Astrocyte (in vitro differentiated cells and primary cell): ENCODE results near the gene GBE1. TPM values are rescaled to one million over a fixed set of nuclear protein-coding genes. Genes with fewer than 3 reads are reported as not detected.

Source experiments
- DNase-seq: peaks from one replicate; pipeline ENCODE4 v3.0.0-alpha.2; 2010; ENCODE audit warnings: low read depth
- FAIRE-seq: peaks from 2 replicates; lab custom pipeline; 2011; peaks lifted over from hg19 to GRCh38; lab: Jason Lieb, UNC
- H2AFZ ChIP-seq: 2 replicates; pipeline ENCODE4 v1.6.0; 2012; ENCODE audit warnings: low read depth, low read length, inconsistent platforms
- H3K27ac ChIP-seq: 2 replicates; pipeline ENCODE4 v1.5.1; 2011; ENCODE audit warnings: low read depth, low read length, inconsistent platforms
- H3K27me3 ChIP-seq: 2 replicates; pipeline ENCODE4 v1.6.0; 2011; ENCODE audit warnings: low read length, inconsistent platforms; ENCODE audit not compliant: insufficient read depth
- H3K36me3 ChIP-seq: 2 replicates; pipeline ENCODE4 v1.5.1; 2011; ENCODE audit warnings: low read length, inconsistent platforms; ENCODE audit not compliant: insufficient read depth
- H3K4me1 ChIP-seq: 2 replicates; pipeline ENCODE4 v1.5.1; 2011; ENCODE audit warnings: low read length, inconsistent platforms; ENCODE audit not compliant: insufficient read depth
- H3K4me2 ChIP-seq: 2 replicates; pipeline ENCODE4 v1.6.0; 2012; ENCODE audit warnings: low read length, inconsistent platforms
- H3K4me3 ChIP-seq: 2 replicates; pipeline ENCODE4 v1.5.1; 2011; ENCODE audit warnings: low read depth, mild to moderate bottlenecking, low read length, inconsistent platforms; ENCODE audit not compliant: insufficient read depth
- H3K79me2 ChIP-seq: 2 replicates; pipeline ENCODE4 v1.6.0; 2012; ENCODE audit warnings: mild to moderate bottlenecking, low read length, inconsistent platforms; ENCODE audit not compliant: insufficient read depth
- H3K9ac ChIP-seq: 2 replicates; pipeline ENCODE4 v1.6.0; 2012; ENCODE audit warnings: mild to moderate bottlenecking, low read length, inconsistent platforms
- H3K9me3 ChIP-seq: 2 replicates; pipeline ENCODE4 v1.5.1; 2012; ENCODE audit warnings: low read depth, mild to moderate bottlenecking, low read length, inconsistent platforms; ENCODE audit not compliant: insufficient read depth
- H4K20me1 ChIP-seq: 2 replicates; pipeline ENCODE4 v1.6.0; 2012; ENCODE audit warnings: low read length, inconsistent platforms; ENCODE audit not compliant: insufficient read depth
- H3K27ac Mint-ChIP-seq: one replicate; pipeline ENCODE4 v1.8.0; 2021; ENCODE audit warnings: mild to moderate bottlenecking, mixed read lengths; ENCODE audit not compliant: unreplicated experiment
- H3K27me3 Mint-ChIP-seq: one replicate; pipeline ENCODE4 v1.8.0; 2021; ENCODE audit warnings: low read depth, mixed read lengths; ENCODE audit not compliant: unreplicated experiment
- H3K36me3 Mint-ChIP-seq: one replicate; pipeline ENCODE4 v1.8.0; 2021; ENCODE audit warnings: low read depth, mixed read lengths; ENCODE audit not compliant: unreplicated experiment
- H3K4me1 Mint-ChIP-seq: one replicate; pipeline ENCODE4 v1.8.0; 2021; ENCODE audit warnings: low read depth, mixed read lengths; ENCODE audit not compliant: unreplicated experiment
- H3K4me3 Mint-ChIP-seq: one replicate; pipeline ENCODE4 v1.8.0; 2021; ENCODE audit warnings: mild to moderate bottlenecking, moderate library complexity, mixed read lengths; ENCODE audit not compliant: unreplicated experiment
- H3K9me3 Mint-ChIP-seq: one replicate; pipeline ENCODE4 v1.8.0; 2021; ENCODE audit warnings: mild to moderate bottlenecking, mixed read lengths; ENCODE audit not compliant: unreplicated experiment
- EZH2 ChIP-seq: IDR thresholded peaks from 2 replicates; pipeline ENCODE4 v1.6.1; 2012; ENCODE audit warnings: mild to moderate bottlenecking, low read length, inconsistent platforms; ENCODE audit not compliant: insufficient read depth
- total RNA-seq: library from RNA; stranded (reverse); gene quantifications from 2 replicates; pipeline ENCODE4 v1.2.1, GENCODE V29; 2021
- TF ChIP-seq, protein P1 (sequence below): IDR thresholded peaks from 2 replicates; pipeline ENCODE4 v1.5.1; 2011; ENCODE audit warnings: low read depth, mild to moderate bottlenecking, inconsistent platforms, low read length, moderate library complexity; ENCODE audit not compliant: insufficient read depth

The GBE1 gene
- total RNA-seq, 1 donor from 2014 or later: 58.6 TPM

DNA sequence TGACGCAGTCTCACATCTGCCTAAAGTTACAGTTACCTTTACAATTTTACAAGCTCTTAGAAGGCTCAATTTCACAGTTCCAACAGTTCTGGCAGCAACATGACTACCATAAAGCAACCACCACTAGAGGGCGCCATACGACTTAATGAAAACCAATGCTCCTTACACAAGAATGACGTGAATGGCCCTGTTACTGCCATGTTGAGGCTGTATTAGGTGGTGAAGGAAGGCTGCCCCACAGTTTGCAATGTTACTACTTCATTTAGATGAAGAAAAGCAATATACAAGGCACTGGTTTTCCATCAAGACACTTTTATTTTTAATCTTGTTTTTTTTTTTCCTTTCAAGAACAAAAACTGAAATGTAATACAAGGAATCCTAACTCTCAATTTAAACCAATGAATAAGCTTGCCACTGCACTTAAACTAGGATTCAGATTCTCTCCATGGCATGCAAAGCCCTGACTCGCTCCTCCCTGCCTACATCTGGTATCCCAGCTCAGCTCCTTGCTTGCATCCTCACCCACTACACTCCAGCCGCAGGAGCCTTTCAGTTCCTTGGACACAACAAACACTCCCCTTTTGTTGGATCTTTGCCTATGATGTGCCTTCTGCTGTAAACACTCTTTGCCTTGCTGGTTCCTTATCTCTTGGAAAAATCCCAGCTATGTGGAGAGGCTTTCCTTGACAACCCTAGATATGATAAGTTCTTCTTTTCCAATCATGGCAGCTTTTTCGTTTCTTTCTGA, 270.7 kb downstream of the GBE1 start:
- Histone ChIP-seq H3K4me3 (no peak overlapping the region), H3K4me2 (no peak overlapping the region), H3K27ac (no peak overlapping the region), H4K20me1 (no peaks in the 10 kb centered on the region), H3K4me1 (no peaks in the 10 kb centered on the region), H2AFZ (no peak overlapping the region), H3K27me3 (no peaks in the 10 kb centered on the region), H3K79me2 (no peaks in the 10 kb centered on the region), H3K9me3 (no peaks in the 10 kb centered on the region), H3K9ac (no peak overlapping the region), H3K36me3 (no peaks in the 10 kb centered on the region)
- peak; percentile 68 for DNase-seq
- Mint-ChIP-seq H3K9me3 (peaks cover 2% of the 10 kb centered on the region), H3K27me3 (no peaks in the 10 kb centered on the region), H3K36me3 (peaks cover 5% of the 10 kb centered on the region), H3K4me1 (peaks cover 3% of the 10 kb centered on the region), H3K27ac (no peak overlapping the region), H3K4me3 (no peak overlapping the region)
- TF ChIP-seq, protein P1, sequence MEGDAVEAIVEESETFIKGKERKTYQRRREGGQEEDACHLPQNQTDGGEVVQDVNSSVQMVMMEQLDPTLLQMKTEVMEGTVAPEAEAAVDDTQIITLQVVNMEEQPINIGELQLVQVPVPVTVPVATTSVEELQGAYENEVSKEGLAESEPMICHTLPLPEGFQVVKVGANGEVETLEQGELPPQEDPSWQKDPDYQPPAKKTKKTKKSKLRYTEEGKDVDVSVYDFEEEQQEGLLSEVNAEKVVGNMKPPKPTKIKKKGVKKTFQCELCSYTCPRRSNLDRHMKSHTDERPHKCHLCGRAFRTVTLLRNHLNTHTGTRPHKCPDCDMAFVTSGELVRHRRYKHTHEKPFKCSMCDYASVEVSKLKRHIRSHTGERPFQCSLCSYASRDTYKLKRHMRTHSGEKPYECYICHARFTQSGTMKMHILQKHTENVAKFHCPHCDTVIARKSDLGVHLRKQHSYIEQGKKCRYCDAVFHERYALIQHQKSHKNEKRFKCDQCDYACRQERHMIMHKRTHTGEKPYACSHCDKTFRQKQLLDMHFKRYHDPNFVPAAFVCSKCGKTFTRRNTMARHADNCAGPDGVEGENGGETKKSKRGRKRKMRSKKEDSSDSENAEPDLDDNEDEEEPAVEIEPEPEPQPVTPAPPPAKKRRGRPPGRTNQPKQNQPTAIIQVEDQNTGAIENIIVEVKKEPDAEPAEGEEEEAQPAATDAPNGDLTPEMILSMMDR: peak; percentile 79
- no peak for TF ChIP-seq EZH2
- FAIRE-seq: peak; percentile 69

DNA sequence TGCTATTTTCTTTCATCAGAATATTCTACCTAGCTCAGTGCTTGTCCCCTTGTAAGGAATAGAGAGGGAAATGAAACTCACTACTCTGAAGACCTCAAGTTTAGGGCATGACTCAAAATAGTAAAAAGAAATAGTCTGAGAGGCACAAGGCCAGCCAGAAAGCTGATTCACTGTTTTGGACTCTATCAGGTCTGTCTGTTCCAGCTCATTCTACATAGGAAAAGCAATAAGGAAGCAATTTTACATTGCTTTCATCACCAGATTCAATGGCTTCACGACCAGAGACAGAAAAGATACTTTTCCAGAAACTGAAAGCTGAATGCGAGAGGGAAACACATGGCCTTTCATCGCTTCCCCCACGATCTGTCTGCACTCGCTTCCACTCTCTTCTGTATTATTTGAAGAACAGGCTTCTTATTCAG, 276.0 kb downstream of the GBE1 start:
- Histone ChIP-seq H3K9ac (peak overlapping the region; percentile 28), H3K4me3 (no peak overlapping the region), H3K79me2 (no peaks in the 10 kb centered on the region), H3K27ac (peak overlapping the region; percentile 39), H3K4me1 (peaks cover 6% of the 10 kb centered on the region), H3K27me3 (no peaks in the 10 kb centered on the region), H3K9me3 (no peaks in the 10 kb centered on the region), H3K4me2 (peak overlapping the region; percentile 54), H2AFZ (peak overlapping the region; percentile 15), H3K36me3 (no peaks in the 10 kb centered on the region), H4K20me1 (no peaks in the 10 kb centered on the region)
- Mint-ChIP-seq H3K27me3 (no peaks in the 10 kb centered on the region), H3K36me3 (peaks cover 3% of the 10 kb centered on the region), H3K4me1 (peaks cover 20% of the 10 kb centered on the region), H3K9me3 (peaks cover 2% of the 10 kb centered on the region), H3K4me3 (no peak overlapping the region), H3K27ac (peak overlapping the region; percentile 38)
- DNase-seq: peak; percentile 83
- FAIRE-seq: peak; percentile 92
- no peak for TF ChIP-seq EZH2
- TF ChIP-seq, protein P1: no peak

DNA sequence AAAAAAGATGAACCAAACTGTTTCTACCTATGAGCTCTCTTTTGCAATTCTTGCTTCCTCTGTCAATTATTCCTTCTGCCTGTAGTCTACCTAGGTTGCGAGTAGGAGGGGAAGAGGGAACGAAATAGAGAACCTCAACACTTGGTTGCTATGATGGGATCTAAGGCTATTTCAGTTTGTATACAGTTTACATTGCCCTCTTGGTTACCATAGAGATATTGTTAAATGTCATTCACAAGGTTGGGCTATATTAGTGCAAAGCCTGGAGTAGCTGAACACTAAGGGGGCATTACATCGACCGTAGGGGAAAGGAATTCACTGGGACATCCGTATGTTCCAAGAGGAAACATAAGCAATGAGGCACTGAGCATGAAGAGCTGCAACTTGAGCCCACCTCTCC, 276.9 kb downstream of the GBE1 start:
- H3K79me2 ChIP-seq: no peaks in the 10 kb centered on the region
- no peak overlapping the region for H3K4me3 ChIP-seq
- peak overlapping the region; percentile 38 for H3K27ac Mint-ChIP-seq
- H3K9me3 ChIP-seq: no peaks in the 10 kb centered on the region
- FAIRE-seq: no peak
- no peaks in the 10 kb centered on the region for H3K27me3 ChIP-seq
- peaks cover 2% of the 10 kb centered on the region for H3K9me3 Mint-ChIP-seq
- no peaks in the 10 kb centered on the region for H3K27me3 Mint-ChIP-seq
- no peaks in the 10 kb centered on the region for H3K36me3 ChIP-seq
- no peak overlapping the region for H2AFZ ChIP-seq
- TF ChIP-seq, protein P1: no peak
- no peak for TF ChIP-seq EZH2
- peaks cover 6% of the 10 kb centered on the region for H3K4me1 ChIP-seq
- H3K4me1 Mint-ChIP-seq: peaks cover 20% of the 10 kb centered on the region
- H3K4me3 Mint-ChIP-seq: no peak overlapping the region
- DNase-seq: no peak
- peaks cover 3% of the 10 kb centered on the region for H3K36me3 Mint-ChIP-seq
- no peak overlapping the region for H3K9ac ChIP-seq
- no peak overlapping the region for H3K4me2 ChIP-seq
- no peak overlapping the region for H3K27ac ChIP-seq
- H4K20me1 ChIP-seq: no peaks in the 10 kb centered on the region
